ENCODE data around the gene IFNGR2.
"Not testable (repeated sequence)": the region's sequence is repeated elsewhere in the genome, so short reads cannot be mapped to it uniquely, and the experiment has no call there.

Gene IFNGR2, protein sequence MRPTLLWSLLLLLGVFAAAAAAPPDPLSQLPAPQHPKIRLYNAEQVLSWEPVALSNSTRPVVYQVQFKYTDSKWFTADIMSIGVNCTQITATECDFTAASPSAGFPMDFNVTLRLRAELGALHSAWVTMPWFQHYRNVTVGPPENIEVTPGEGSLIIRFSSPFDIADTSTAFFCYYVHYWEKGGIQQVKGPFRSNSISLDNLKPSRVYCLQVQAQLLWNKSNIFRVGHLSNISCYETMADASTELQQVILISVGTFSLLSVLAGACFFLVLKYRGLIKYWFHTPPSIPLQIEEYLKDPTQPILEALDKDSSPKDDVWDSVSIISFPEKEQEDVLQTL

DNA sequence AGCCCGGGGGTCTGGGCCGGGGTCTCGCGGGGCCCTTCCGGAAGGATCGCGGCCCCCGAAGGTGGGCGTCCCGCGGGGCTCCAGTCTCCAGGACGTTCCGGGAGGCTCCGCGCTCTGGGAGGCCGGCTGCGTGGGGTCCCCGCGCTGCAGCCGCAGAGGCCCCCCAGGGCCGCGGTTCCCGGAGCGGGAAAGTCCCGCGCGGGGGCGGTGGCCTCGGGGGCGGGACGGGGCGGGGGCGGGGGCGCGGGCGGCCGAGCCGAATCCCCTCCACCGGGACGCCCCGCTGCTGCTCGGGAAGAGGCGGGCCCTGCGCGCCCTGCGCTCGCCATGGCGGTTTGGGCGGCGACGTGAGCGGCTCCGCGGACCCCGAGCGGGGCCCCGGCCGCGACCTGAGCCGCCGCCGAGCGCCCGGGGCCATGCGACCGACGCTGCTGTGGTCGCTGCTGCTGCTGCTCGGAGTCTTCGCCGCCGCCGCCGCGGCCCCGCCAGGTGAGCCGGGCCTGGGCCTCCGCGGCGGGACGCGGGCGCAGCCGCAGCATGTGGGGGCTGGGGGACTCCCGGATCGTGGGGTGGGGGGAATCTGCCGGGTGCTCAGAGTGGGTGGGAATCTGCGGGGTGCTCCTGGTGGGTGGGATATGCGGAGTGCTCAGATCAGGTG, at the start of gene IFNGR2:
IFNGR2 (plus strand) TSS at position 286 of the 658 bp plus-strand sequence; CDS start at position 417, 131 bp downstream.
- peak; percentile 87 for DNase-seq (ENCODE audit: low spot score)

DNA sequence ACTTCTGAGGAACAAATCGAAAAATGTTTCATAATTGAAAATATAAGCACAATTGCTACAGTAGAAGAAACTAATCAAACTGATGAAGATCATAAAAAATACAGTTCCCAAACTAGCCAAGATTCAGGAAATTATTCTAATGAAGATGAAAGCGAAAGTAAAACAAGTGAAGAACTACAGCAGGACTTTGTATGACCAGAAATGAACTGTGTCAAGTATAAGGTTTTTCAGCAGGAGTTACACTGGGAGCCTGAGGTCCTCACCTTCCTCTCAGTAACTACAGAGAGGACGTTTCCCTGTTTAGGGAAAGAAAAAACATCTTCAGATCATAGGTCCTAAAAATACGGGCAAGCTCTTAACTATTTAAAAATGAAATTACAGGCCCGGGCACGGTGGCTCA, 47.9 kb upstream of the IFNGR2 start:
- no peak for DNase-seq (ENCODE audit: low spot score)

DNA sequence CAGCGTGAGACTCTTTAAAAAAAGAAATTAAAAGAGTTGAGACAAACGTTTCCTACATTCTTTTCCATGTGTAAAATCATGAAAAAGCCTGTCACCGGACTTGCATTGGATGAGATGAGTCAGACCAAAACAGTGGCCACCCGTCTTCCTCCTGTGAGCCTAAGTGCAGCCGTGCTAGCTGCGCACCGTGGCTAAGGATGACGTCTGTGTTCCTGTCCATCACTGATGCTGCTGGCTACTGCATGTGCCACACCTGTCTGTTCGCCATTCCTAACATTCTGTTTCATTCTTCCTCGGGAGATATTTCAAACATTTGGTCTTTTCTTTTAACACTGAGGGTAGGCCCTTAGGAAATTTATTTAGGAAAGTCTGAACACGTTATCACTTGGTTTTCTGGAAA, 47.2 kb upstream of the IFNGR2 start:
- no peak for DNase-seq (ENCODE audit: low spot score)

GRCh38 chr21:33357177-33357576, 46.0 kb upstream of the IFNGR2 start:
- no peak for DNase-seq (ENCODE audit: low spot score)

GRCh38 chr21:33359446-33359845, 43.8 kb upstream of the IFNGR2 start:
- DNase-seq (ENCODE audit: low spot score), result no peak

DNA sequence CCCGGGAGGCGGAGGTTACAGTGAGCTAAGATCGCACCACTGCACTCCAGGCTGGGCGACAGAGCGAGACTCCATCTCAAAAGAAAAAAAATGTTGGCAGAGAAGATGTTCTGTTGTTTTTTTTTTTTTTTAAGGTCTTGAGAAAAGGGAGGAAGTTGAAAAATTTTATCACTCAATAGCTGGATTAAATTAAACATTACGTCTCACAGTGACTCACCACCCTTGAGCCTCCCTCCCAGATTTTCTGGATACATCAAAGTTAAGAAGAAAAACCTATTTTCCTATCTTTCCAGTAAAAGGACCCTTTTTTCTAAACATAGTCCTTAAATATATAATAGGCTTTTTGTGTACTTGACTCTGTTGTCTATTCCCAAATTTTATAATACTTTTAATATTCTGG, 42.9 kb upstream of the IFNGR2 start:
- DNase-seq (ENCODE audit: low spot score), result no peak

DNA sequence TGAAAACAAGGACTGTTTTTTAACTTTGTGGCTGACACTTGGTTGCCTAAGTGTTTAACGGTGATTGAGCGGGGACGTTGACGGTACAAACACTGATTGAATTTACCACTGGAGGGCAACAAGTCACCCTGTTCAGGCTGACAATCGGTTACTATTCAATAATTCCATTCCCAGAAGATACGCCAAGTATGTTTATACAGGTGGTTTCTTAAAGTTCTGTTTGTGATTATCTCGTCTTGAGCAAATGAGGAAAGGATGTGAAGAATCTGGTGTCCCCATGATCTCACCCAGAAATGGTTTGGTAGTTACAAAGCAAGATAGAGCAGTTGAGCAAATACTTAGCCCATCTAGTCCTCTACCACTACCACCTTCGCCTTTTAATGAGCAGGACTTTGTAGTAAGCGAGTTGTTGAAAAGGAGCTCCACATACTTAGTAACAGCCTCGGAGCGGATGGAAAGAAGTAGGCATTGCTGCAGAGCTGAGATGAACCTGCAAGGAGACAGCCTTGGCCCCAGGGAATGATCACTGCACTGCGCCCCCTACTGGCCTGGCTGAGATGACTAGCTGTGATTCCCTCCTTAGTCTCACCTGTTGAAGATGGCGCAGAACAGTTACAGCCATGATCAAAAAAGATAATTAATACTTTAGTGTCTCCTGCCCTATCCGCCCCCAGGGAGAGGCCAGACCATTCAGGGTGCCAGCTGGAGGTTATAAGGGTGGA, 42.2 kb upstream of the IFNGR2 start:
- DNase-seq (ENCODE audit: low spot score), result peak; percentile 87

GRCh38 chr21:33362044-33362555, 41.1 kb upstream of the IFNGR2 start:
- no peak for DNase-seq (ENCODE audit: low spot score)

- DNase-seq (ENCODE audit: low spot score), result not testable (repeated sequence)
Measured at GRCh38 chr21:33363911-33364609, 39.2 kb upstream of the IFNGR2 start.

DNA sequence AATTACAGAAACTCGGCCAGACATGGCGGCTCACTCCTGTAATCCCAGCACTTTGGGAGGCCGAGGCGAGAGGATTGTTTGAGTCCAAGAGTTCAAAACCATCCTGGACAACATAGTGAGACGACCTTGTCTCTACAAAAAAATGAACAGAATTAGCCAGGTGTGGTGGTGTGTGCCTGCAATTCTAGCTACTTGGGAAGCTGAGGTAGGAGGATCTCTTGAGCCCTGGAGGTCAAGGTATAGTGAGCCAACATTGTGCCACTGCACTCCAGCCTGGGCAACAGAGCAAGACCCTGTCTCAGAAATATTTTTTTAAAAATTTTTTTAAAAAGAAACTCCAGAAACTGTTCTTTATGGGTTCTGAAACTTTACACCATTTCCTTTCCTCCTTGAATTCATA, 38.4 kb upstream of the IFNGR2 start:
- DNase-seq (ENCODE audit: low spot score), result no peak

- DNase-seq (ENCODE audit: low spot score), result no peak
Measured at GRCh38 chr21:33367309-33367973, 35.8 kb upstream of the IFNGR2 start.

- no peak for DNase-seq (ENCODE audit: low spot score)
Measured at GRCh38 chr21:33368124-33368523, 35.1 kb upstream of the IFNGR2 start.

DNA sequence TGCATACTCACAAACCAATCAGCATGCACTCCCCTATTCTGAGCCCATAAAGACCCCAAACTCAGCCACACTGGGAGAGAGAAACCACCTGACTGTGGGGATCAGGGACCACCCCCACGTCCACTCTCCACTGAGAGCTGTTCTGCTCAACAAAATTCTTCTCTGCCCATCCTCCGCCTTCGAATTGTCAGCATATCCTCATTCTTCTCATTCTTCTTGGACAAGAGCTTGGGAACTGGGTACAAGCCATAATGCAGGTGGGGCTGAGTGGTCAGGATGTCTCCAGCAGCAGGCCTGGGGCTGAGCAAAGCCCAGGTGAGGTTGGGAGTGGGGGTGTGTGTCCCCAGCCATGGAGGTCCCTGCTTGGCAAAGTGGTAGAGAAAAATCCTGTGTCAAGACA, 34.6 kb upstream of the IFNGR2 start:
- DNase-seq (ENCODE audit: low spot score), result no peak

DNA sequence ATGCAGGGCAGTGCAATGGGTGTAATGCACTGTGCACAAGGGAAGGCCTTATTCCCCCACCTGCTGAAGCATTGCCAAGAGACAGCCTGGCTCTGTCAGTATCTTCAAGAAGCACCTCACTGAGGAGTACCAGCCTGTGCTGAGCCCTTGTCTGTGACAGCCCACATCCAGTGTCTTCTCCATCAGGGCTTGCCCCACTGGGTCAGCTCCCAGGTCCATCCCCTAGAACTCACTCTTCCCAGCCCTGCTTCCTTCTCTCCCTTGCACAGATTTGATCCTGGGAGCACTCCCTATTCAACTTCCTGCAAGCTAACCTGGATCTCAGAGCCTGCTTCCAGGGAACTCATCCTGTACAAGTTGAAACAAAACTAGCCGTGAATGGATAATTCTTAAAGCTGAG, 33.6 kb upstream of the IFNGR2 start:
- no peak for DNase-seq (ENCODE audit: low spot score)

DNA sequence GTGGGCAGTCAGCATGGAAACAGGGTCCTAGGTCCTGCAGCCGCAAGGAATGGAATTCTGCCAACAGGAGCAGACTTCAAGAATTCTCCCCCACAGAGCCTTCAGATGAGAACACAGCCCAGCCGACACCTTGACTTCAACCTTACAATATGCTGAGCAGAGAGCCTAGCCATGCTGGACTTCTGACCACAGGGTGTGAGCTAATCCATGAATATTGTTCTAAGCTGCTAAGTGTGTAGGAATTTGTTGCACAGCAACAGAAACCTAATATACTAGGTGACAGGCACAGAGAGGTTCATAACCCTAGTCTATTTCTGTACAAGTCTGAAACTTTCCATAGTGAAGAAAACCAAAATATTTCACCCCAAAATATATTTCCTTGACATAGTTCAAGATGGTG, 32.9 kb upstream of the IFNGR2 start:
- DNase-seq (ENCODE audit: low spot score), result no peak

GRCh38 chr21:33371366-33371765, 31.8 kb upstream of the IFNGR2 start:
- DNase-seq (ENCODE audit: low spot score), result no peak

- no peak for DNase-seq (ENCODE audit: low spot score)
Measured at GRCh38 chr21:33372582-33372981, 30.6 kb upstream of the IFNGR2 start.

DNA sequence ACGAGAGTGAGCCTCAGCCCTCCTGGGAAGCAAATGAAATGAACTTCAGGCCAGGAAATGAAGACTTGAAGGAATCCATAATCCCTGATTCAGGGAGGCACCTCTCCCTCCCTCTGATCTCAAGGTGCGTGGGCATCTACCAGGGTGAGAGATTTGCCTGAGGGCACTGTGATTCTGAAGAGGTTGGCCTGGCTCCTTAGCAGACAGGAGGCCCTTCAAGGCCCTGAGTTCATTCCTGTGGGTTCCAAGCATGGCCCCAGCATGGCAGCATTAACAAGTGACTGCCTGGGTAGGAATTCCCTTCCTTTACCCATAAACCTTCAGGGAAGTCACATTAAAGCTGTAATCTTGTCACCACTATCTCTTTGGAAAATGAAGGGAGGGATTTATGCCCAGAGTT, 29.8 kb upstream of the IFNGR2 start:
- no peak for DNase-seq (ENCODE audit: low spot score)

- DNase-seq (ENCODE audit: low spot score), result no peak
Measured at GRCh38 chr21:33374080-33374449, 29.1 kb upstream of the IFNGR2 start.

DNA sequence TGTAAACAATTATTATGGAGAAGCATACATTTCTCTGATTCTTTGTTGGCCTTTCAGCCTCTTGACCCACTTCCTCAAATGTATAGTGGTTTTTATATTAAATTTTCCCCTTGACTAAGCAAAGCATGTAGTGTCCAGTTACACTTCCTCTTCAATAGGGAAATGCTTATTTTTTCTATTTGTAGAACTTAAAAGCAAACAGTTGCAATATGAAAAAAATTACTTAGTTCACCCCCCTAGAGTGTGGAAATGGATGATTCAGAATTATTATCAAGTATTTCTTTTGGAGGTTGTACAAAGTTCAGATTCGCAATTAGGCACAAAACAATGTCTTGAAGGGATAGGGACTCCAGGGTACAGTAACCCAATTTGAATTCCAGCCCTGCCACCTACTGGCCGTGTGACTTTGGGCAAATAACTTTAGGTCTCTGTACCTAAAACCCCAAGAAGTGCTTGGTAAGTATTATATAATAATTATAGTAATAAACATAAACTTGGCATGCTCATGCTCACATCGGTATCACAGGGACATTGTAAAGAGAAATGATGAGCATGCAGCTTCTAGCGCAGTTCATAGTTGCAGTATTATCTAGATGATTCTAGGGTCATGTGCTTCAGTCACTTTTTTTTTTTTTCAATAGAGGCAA, 28.6 kb upstream of the IFNGR2 start:
- peak; percentile 56 for DNase-seq (ENCODE audit: low spot score)

DNA sequence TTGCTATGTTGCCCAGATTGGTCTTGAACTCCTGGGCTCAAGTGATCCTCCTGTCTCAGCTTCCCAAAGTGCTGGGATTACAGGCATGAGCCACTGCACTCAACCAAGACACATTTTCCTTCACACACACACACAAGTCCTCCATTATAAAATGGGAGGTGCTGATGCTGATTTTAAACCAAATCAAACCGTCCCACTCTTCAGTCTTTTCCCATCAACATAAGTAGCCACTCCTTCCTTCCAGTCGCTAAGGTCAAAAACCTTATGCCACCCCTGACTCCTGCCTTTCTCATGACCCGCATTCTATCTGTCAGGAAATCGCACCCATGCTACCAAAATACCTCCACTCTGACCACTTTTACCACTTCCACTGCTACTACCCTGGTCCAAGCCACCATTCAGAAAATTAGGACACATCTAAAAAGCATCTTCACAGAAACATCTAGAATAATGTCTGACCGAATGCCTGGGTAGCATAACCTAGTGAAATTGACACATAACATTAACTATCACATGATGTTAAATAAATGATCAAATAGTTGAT, 28.0 kb upstream of the IFNGR2 start:
- no peak for DNase-seq (ENCODE audit: low spot score)
